ENCODE measurements around the gene RANBP3.

GRCh38 chr19:5996623-5997320, 18.8 kb upstream of the RANBP3 start:
- TF ChIP-seq EZH2phosphoT487 (IDR thresholded peaks at IDR 0.05; ENCODE audit: insufficient read depth, low read depth): no peak
- no peak for TF ChIP-seq EZH2 (IDR thresholded peaks at IDR 0.05; ENCODE audit: insufficient read depth, poor library complexity, severe bottlenecking)
